Epidermal melanocyte (primary cell): ENCODE data around the gene TMEM51.
A peak's percentile ranks its signal among the peaks of the same experiment; 100 is the strongest.

Experiments
- DNase-seq: peaks from one replicate; pipeline ENCODE4 v3.0.0; 2011; ENCODE audit warnings: low spot score; ENCODE audit not compliant: insufficient read length

TMEM51 gene, protein sequence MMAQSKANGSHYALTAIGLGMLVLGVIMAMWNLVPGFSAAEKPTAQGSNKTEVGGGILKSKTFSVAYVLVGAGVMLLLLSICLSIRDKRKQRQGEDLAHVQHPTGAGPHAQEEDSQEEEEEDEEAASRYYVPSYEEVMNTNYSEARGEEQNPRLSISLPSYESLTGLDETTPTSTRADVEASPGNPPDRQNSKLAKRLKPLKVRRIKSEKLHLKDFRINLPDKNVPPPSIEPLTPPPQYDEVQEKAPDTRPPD

GRCh38 chr1:15153184-15153841, at the start of gene TMEM51:
Gene TMEM51, plus strand, starts transcription at chr1:15153747. Its CDS starts 61,341 bp downstream, at chr1:15215088.
- no peak for DNase-seq

DNA sequence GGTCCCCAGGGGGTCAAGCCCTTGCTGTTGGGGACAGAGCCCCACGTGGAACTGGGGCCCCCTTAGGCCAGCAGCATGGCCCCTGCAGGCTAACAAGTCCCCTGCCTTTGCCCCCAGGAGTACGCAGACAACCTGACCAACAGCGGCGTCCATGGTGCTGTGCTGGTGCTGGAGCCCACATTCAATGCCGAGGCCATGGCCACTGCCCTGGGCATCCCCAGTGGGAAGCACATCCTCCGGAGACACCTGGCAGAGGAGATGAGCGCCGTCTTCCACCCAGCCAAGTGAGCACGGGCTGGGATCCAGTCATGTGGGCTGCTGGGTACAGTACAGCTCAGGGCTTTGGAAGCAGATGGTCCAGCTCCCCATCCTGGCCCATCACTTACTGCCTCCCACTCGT, 49.6 kb upstream of the TMEM51 start:
- DNase-seq, result no peak

GRCh38 chr1:15104768-15105167, 48.8 kb upstream of the TMEM51 start:
- DNase-seq, result no peak

GRCh38 chr1:15106608-15107007, 46.9 kb upstream of the TMEM51 start:
- DNase-seq, result no peak

GRCh38 chr1:15107058-15107687, 46.4 kb upstream of the TMEM51 start:
- DNase-seq, result no peak

- DNase-seq, result no peak
Observed at GRCh38 chr1:15107911-15108310, 45.6 kb upstream of the TMEM51 start.

DNA sequence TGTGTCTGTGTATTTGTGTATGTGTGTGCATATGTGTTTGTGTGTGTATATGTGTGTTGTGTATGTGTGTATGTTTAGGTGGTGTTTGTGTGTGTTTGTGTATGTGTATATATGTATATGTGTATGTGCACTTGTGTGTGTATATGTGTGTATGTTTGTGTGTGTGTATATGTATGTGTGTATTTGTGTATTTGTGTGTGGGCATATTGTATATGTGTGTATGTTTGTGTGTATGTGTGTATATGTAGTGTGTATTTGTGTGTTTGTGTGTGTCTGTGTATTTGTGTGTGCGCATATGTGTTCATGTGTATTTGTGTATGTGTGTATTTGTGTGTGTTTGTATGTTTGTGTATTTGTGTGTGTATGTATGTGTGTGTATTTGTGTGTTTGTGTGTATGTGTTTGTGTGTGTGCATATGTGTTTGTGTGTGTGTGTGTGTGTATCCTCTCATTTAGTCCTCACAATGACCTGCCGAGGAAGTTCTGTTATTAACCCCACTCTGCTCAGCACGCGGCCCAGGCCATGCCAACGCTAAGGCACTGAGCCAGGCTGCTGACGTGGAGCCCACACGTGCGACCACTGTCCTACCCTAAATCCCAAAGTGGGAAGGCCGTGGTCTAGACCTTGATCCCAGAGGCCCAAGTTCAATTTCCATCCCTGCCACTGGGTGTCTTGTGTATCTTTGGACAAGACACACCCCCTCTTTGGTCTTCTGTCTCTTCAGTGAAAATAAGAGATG, 43.2 kb upstream of the TMEM51 start:
- DNase-seq, result no peak

GRCh38 chr1:15110867-15111230, 42.7 kb upstream of the TMEM51 start:
- no peak for DNase-seq

DNA sequence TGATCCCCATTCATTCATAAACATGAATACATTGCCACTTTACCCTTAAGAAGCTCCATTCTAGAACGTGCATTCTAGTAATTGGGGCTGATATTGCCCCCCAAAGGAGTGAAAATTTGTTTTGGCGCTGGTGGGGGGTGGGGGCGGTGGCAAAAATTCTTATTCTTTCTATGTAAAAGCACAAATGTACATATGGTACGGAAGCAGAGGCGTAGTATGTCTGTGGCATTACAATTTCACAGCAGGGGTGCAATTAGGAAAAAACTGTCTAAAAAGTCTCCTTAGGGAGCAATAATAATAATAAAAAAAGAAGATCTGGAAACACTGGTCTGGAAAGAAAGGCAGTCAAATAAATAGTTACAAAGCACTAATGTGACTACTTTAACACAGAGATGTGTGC, 40.4 kb upstream of the TMEM51 start:
- no peak for DNase-seq

- DNase-seq, result no peak
Observed at GRCh38 chr1:15114884-15115283, 38.7 kb upstream of the TMEM51 start.

GRCh38 chr1:15115542-15116330, 37.8 kb upstream of the TMEM51 start:
- DNase-seq, result no peak

DNA sequence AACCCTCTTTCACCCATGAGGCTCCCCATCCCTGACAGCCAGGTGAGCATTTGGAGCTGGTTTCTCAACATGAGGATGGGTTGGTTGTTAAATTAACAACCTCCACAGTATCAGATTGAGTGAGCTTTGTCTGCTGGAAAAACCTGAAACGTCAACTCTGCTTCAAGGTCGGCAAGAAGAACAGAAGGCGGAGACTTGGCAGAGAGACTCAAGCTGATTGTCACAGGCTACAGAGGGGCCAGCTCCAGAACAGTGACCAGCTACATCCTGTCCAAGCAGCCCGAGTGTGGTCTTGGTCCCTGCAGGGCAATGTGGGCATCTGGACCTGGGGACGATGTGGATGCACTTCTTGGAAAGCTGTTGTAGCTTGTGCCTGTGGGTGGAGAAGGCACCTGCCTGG, 36.6 kb upstream of the TMEM51 start:
- no peak for DNase-seq

GRCh38 chr1:15117671-15118325, 35.7 kb upstream of the TMEM51 start:
- DNase-seq, result peak; percentile 70

DNA sequence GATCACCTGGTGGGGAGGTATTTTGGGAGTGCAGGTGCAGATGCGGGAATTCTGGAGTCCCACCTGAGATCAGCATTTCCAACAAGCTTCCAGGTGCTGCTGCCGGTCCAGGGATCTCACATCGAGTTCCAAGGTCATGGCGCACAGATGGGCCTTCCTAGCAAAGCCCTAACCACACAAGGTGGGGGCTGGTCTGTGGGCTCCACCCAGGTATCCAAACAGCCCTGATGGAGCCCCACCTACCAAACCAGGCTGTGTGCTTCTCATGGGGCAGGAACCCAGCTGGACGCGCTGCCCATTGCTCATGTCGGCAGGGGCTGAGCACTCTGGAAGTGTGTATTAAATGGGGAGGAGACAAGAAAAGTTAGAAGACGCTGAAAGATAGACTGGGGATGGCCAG, 35.0 kb upstream of the TMEM51 start:
- DNase-seq, result no peak

DNA sequence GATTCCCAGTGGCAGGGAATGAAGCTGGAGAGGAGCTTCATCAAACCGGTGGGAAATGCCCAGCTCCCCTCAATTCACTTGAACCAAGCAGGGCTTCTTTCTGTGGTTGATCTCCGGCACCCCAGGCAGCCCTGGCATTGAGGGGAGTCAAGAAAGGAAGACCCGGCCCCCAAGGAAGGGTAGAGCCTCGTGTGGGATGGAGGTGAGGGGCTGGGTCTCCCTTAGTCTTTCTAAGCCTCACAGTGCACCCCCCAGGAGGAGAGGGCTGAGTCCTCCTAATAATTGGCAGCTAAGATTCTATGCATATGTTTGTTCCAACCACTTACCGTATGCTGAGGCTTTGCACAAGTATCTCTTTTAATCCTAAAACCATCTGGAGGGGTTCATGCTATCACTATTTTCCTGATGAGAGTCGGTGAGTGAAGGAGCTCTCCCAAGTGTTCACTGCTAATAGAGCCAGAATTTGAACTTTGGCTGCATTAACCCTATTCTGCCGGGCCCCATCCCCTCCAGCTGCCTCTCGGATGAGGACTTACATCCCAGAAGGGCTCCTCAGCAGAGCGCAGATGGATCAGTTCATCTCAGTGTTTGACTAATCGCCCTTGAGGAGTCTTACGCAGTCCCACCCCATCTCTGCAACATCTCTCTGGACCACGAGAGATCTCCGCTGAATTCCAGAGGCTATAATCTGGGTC, 33.1 kb upstream of the TMEM51 start:
- DNase-seq, result no peak

DNA sequence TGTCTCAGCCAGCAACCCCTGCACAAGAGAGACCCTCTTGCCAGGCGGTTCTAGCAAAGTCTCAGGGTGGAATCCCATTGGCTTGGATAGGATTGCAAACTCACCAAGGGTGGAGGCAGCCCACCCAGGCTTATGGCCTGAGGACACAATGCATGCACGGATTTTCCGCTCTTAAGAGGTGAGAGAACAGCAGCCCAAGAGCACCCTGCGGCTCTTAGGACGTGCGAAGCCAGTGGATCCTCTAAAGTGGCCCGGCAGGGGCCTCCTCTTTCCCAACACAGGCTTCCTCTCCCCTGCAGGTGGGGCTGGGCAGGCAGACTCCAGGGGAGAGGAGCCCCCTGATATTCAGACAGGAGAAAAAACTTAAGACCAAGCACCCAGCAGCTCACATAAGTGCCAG, 31.2 kb upstream of the TMEM51 start:
- no peak for DNase-seq

DNA sequence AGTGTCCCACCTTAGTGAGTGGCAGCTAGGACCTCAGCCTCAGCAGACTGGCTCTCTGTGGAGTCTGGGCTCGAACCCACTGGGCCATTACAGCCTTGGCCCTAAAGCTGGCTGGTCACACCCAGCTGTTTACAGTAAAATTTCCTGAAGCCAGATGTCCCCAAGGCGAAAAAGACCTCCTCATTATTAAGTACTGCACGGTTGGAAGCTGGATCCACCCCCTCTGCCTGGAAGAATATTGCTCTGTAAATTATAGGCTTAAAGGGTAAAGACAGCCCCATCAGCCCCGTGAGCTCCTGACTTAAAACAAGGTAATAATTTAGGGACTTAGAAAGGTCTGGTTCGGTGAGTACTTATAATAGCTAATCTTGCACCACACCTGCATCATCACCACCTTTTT, 30.3 kb upstream of the TMEM51 start:
- DNase-seq, result no peak

- DNase-seq, result no peak
Observed at GRCh38 chr1:15123925-15124324, 29.6 kb upstream of the TMEM51 start.

- no peak for DNase-seq
Observed at GRCh38 chr1:15124362-15125100, 29.0 kb upstream of the TMEM51 start.
